Neural progenitor cell (in vitro differentiated cells): ENCODE results near the gene ROR2. TPM values are rescaled to one million over a fixed set of nuclear protein-coding genes. Genes with fewer than 3 reads are reported as not detected.

Experiments used
- DNase-seq: peaks from one replicate; pipeline ENCODE4 v3.0.0-alpha.2; 2016; ENCODE audit warnings: low spot score
- H2AFZ ChIP-seq: fragments of 200-600 bp; sonication (generic); replicated peaks from 2 replicates; pipeline ENCODE4 v1.6.1; 2016; ENCODE audit warnings: antibody characterized with exemption
- H3F3A ChIP-seq: fragments of 200-600 bp; sonication (generic); 2 replicates; pipeline ENCODE4 v1.6.1; 2016; ENCODE audit warnings: antibody characterized with exemption, low read depth
- H3K27ac ChIP-seq: fragments of 200-600 bp; sonication (generic); 2 replicates; pipeline ENCODE4 v1.5.1; 2016; ENCODE audit warnings: mild to moderate bottlenecking
- H3K27me3 ChIP-seq: fragments of 200-600 bp; sonication (generic); 2 replicates; pipeline ENCODE4 v1.6.1; 2016; ENCODE audit warnings: mild to moderate bottlenecking, moderate library complexity
- H3K36me3 ChIP-seq: fragments of 200-600 bp; sonication (generic); 2 replicates; pipeline ENCODE4 v1.5.1; 2016
- H3K4me1 ChIP-seq: fragments of 200-600 bp; sonication (generic); 2 replicates; pipeline ENCODE4 v1.6.1; 2016; ENCODE audit warnings: mixed run types
- H3K4me2 ChIP-seq: fragments of 200-600 bp; sonication (generic); 2 replicates; pipeline ENCODE4 v1.6.1; 2016
- H3K4me3 ChIP-seq: fragments of 200-600 bp; sonication (generic); 2 replicates; pipeline ENCODE4 v1.5.1; 2016
- H3K79me2 ChIP-seq: fragments of 200-600 bp; sonication (generic); 2 replicates; pipeline ENCODE4 v1.6.1; 2016; ENCODE audit warnings: low read depth
- H3K9ac ChIP-seq: fragments of 200-600 bp; sonication (generic); 2 replicates; pipeline ENCODE4 v1.6.1; 2016
- H3K9me3 ChIP-seq: fragments of 200-600 bp; sonication (generic); 2 replicates; pipeline ENCODE4 v1.5.1; 2016; ENCODE audit warnings: low read depth
- H4K20me1 ChIP-seq: fragments of 200-600 bp; sonication (generic); 2 replicates; pipeline ENCODE4 v1.6.1; 2016; ENCODE audit warnings: low read depth
- H3K27ac Mint-ChIP-seq: 3 replicates; pipeline ENCODE4 v1.8.0; 2021; ENCODE audit warnings: mixed read lengths
- H3K27me3 Mint-ChIP-seq: 2 replicates; pipeline ENCODE4 v1.8.0; 2022; ENCODE audit warnings: low read depth, mild to moderate bottlenecking, inconsistent platforms, moderate library complexity, mixed read lengths; ENCODE audit not compliant: insufficient read depth
- H3K36me3 Mint-ChIP-seq: 3 replicates; pipeline ENCODE4 v1.8.0; 2021; ENCODE audit warnings: mixed read lengths
- H3K4me1 Mint-ChIP-seq: 3 replicates; pipeline ENCODE4 v1.8.0; 2021; ENCODE audit warnings: mixed read lengths
- H3K4me3 Mint-ChIP-seq: 3 replicates; pipeline ENCODE4 v1.8.0; 2021; ENCODE audit warnings: mild to moderate bottlenecking, moderate library complexity, mixed read lengths
- H3K9me3 Mint-ChIP-seq: 3 replicates; pipeline ENCODE4 v1.8.0; 2020; ENCODE audit warnings: mixed read lengths
- CTCF ChIP-seq: fragments of 200-600 bp; sonication (generic); IDR thresholded peaks from 2 replicates; pipeline ENCODE4 v1.5.1; 2017; ENCODE audit warnings: antibody characterized with exemption, mild to moderate bottlenecking
- EZH2 ChIP-seq: fragments of 200-600 bp; sonication (generic); IDR thresholded peaks from 2 replicates; pipeline ENCODE4 v1.6.1; 2017; ENCODE audit warnings: antibody characterized with exemption, mild to moderate bottlenecking, moderate library complexity
- EZH2phosphoT487 ChIP-seq: fragments of 200-600 bp; sonication (generic); IDR thresholded peaks from 2 replicates; pipeline ENCODE4 v1.6.1; 2017; ENCODE audit warnings: antibody characterized with exemption
- total RNA-seq: library from RNA; depleted of rRNA; stranded (reverse); fragments of >200 nt; gene quantifications from 2 replicates; pipeline ENCODE4 v1.2.3, GENCODE V29; 2015; ENCODE audit warnings: low replicate concordance

Gene ROR2
- total RNA-seq, 1 donor from 2014 or later, result 20.1 TPM

GRCh38 chr9:91712811-91713210 is 237.2 kb downstream of the ROR2 start:
- H3K27me3 Mint-ChIP-seq, result peaks cover 7% of the 10 kb centered on the region
- H3K36me3 ChIP-seq, result no peaks in the 10 kb centered on the region
- H3K4me1 ChIP-seq, result no peaks in the 10 kb centered on the region
- H3K36me3 Mint-ChIP-seq, result no peaks in the 10 kb centered on the region
- H2AFZ ChIP-seq, result no peak overlapping the region
- H3K4me3 Mint-ChIP-seq, result no peak overlapping the region
- peaks cover 2% of the 10 kb centered on the region for H3K4me1 Mint-ChIP-seq
- no peak overlapping the region for H3K4me2 ChIP-seq
- H3K27ac Mint-ChIP-seq, result peak overlapping the region; percentile 68
- no peaks in the 10 kb centered on the region for H3K27me3 ChIP-seq
- TF ChIP-seq EZH2, result no peak
- TF ChIP-seq CTCF, result no peak
- TF ChIP-seq EZH2phosphoT487, result no peak
- H3K9ac ChIP-seq, result no peak overlapping the region
- no peaks in the 10 kb centered on the region for H3K9me3 ChIP-seq
- H3K79me2 ChIP-seq, result no peaks in the 10 kb centered on the region
- H3F3A ChIP-seq, result peaks cover 19% of the 10 kb centered on the region
- H3K27ac ChIP-seq, result no peak overlapping the region
- H4K20me1 ChIP-seq, result no peaks in the 10 kb centered on the region
- no peak overlapping the region for H3K4me3 ChIP-seq
- no peak for DNase-seq
- H3K9me3 Mint-ChIP-seq, result peaks cover 7% of the 10 kb centered on the region

GRCh38 chr9:91711755-91712601 is 238.1 kb downstream of the ROR2 start:
- no peak overlapping the region for H2AFZ ChIP-seq
- H3K36me3 ChIP-seq, result no peaks in the 10 kb centered on the region
- H3K4me1 ChIP-seq, result no peaks in the 10 kb centered on the region
- H3K27me3 ChIP-seq, result no peaks in the 10 kb centered on the region
- Mint-ChIP-seq H3K4me1 (peaks cover 2% of the 10 kb centered on the region), H3K27ac (no peak overlapping the region), H3K9me3 (peaks cover 10% of the 10 kb centered on the region), H3K4me3 (no peak overlapping the region), H3K36me3 (no peaks in the 10 kb centered on the region), H3K27me3 (peaks cover 7% of the 10 kb centered on the region)
- H3K9me3 ChIP-seq, result no peaks in the 10 kb centered on the region
- H3F3A ChIP-seq, result peaks cover 17% of the 10 kb centered on the region
- H4K20me1 ChIP-seq, result no peaks in the 10 kb centered on the region
- no peak for TF ChIP-seq EZH2phosphoT487
- no peak for TF ChIP-seq EZH2
- TF ChIP-seq CTCF, result no peak
- H3K79me2 ChIP-seq, result no peaks in the 10 kb centered on the region
- no peak for DNase-seq
- no peak overlapping the region for H3K4me3 ChIP-seq
- H3K4me2 ChIP-seq, result no peak overlapping the region
- no peak overlapping the region for H3K9ac ChIP-seq
- no peak overlapping the region for H3K27ac ChIP-seq

- Histone ChIP-seq H4K20me1 (no peaks in the 10 kb centered on the region), H3K4me2 (no peak overlapping the region), H3K27me3 (no peaks in the 10 kb centered on the region), H3K36me3 (no peaks in the 10 kb centered on the region), H3F3A (peaks cover 12% of the 10 kb centered on the region), H3K27ac (no peak overlapping the region), H3K9ac (no peak overlapping the region), H2AFZ (no peak overlapping the region), H3K9me3 (peaks cover 4% of the 10 kb centered on the region), H3K79me2 (no peaks in the 10 kb centered on the region), H3K4me1 (no peaks in the 10 kb centered on the region), H3K4me3 (no peak overlapping the region)
- DNase-seq, result no peak
- H3K9me3 Mint-ChIP-seq, result peaks cover 19% of the 10 kb centered on the region
- no peak overlapping the region for H3K4me3 Mint-ChIP-seq
- no peak overlapping the region for H3K27ac Mint-ChIP-seq
- peaks cover 2% of the 10 kb centered on the region for H3K4me1 Mint-ChIP-seq
- H3K27me3 Mint-ChIP-seq, result peaks cover 5% of the 10 kb centered on the region
- peaks cover 2% of the 10 kb centered on the region for H3K36me3 Mint-ChIP-seq
- no peak for TF ChIP-seq CTCF
- no peak for TF ChIP-seq EZH2phosphoT487
- TF ChIP-seq EZH2, result no peak
Observed at GRCh38 chr9:91710158-91710557, 239.9 kb downstream of the ROR2 start.
